RPMI8226 (cell line): Measurements from ENCODE around the gene CFAP126.
"Not testable (repeated sequence)": the region's sequence is repeated elsewhere in the genome, so short reads cannot be mapped to it uniquely, and the experiment has no call there.

Source experiments
- DNase-seq: peaks from one replicate; pipeline ENCODE4 v3.0.0-alpha.2; 2015

The CFAP126 gene

DNA sequence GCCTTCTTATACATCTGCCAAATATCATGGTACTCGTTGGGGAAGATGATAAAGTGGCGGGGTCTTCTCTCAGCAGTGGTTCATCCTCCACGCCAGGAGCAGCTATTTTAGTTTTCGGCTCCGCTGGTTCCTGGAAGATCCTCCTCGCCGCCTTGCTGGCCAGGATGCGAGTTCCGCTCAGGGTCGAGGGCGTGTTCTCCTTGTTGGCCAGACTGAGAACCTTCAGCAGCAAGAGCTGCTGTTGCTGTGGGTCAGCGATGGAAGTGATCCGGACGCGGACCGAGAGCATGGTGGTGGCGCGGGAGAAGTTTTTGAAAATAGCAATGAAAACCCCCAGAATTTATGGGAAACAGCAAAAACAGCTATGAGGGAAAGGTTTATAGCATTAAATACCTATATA lies 11.4 kb upstream of the CFAP126 start:
- peak; percentile 24 for DNase-seq

DNA sequence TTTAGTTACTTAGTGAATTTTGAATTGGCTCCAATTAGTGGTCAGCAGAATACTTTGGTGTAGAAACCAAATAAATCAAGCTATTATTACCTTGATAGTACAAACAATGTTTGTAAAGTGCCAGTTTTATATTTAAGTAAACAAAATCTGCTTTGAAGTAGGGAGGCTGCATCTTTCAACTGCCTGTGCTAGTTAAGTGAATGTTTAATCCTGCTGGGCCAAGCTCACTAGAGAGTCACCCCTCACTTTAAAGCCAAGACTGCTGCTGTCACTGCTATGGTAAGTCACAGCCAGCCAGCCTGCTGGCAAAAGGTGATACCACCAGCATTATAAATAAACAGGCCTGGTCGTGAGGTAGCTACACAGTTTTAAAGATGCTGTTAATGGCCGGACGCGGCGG lies 10.3 kb upstream of the CFAP126 start:
- no peak for DNase-seq

DNA sequence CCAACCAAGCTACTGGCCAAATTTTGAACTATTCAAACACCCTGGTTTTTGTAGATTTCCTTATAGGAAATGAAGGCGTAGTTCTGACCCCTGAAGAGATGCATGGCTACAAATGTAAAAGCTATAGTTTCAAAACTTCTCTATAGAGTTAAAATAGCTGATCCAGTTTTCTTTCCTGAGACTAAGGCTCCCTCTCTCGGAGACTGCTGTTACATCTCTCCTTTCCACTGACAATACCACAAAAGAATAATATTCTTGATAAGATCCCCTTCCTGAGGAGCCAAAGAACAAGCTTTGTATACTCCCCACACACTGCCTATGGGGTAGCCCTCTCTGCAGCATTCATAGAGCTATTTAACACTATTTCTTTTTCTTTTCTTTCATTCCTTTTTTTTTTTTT lies 6.7 kb upstream of the CFAP126 start:
- DNase-seq = peak; percentile 31

DNA sequence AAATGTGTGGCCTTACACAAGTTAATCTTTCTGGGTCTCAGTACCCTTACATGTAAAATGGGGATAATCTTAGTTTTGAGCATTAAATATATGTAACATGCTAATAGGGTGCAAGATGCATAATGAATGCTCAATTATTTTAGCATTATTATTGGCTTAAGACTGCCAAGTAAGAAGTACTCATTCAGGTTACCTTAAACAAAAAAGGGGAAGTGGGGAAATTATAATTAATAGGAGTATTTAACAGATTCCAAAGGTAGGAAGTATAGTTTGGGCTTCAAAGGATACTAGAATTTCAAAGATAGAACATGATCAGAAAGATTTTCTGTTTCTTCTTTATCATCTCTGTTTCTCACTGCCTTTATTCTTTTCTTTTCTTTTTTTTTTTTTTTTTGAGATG lies 5.8 kb upstream of the CFAP126 start:
- DNase-seq = no peak

DNA sequence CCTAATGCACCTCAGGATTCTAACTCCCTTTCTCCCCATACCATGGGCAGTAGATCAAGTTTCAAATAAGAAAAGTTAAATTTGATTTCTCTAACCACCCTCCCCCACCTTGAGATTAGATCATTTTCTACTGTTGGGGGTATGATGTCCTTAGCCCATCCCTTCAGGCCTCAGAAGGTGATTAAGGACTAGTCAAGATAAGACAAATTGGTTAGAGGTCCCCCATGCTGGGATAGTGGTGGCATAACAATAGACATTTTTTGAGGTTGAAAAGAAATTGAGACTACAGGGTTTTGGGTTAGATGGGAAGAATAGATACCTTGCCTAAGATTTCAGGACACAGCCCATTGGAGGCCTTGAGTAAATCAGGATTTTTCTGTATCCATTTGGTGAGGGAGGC lies 2.5 kb downstream of the CFAP126 start:
- DNase-seq = no peak

DNA sequence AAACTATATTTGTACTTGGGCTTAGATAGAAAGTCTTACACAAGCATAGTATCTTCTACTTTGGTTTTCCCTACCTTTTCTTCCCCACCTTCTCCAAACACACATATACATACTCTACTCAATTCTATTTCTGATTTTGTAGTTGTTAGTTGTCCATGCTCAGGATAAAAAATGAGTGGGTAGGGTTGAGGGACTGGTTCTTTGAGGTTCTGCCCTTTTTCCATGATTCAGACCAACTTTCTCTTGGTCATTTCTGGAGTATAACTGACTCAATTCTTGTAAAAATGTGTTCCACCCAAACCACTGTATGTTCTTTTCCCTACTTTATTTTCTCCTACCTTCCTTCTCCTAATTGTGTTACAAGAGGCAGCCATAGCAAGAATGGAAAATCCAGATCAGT lies 3.3 kb downstream of the CFAP126 start:
- no peak for DNase-seq

DNA sequence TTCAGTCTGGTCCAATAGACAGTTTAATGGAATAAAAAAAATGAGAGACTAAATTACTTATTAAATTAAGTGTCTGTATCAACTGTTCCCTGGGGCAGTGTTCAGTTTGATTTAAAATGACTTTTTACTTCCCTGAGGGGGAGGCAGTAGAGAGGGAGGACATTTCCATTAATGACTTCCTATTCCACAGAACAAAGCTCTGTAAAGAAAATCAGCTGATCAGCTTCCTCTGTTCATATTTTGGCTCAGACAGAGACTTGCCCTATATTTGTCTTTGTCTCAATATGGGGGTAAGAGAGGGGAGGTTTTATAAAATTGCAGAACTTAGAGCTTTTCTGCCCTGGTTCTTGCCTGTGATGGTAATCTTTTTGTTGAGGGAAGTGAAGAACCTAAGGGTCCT lies 8.4 kb downstream of the CFAP126 start:
- DNase-seq = no peak

DNA sequence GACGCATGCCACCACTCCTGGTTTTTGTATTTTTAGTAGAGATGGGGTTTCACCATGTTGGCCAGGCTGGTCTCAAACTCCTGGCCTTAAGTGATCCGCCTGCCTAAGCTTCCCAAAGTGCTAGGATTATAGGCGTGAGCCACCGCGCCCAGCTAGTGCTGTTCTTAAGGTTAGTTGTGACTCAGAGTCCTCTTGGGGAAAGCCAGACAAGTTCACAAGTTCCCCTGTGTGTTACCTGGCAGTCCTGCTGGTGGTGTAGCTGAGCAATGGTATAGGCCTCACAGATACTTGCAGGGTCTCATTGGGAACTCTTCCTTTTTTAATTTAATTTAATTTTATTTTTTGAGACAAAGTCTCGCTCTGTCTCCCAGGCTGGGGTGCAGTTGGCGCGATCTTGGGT lies 10.6 kb downstream of the CFAP126 start:
- no peak for DNase-seq

DNA sequence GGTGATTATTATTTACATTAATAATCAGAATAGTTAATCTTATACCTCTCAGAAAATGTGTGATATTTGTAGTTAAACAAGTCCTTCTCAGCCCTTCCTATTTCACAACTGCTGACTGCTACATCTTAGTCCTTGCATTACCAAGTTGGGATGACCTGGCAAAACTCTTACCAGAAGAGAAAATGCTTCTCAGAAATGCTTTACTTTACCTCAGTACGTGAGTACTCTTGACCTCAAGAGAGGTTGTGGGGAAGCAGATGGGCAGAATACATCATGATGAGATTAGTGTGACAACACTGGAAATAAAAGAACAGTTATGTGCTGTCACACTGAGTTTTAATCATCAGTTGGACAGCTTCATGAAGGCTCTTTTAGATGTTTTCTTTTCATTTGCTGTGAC lies 16.2 kb downstream of the CFAP126 start:
- DNase-seq = no peak

DNA sequence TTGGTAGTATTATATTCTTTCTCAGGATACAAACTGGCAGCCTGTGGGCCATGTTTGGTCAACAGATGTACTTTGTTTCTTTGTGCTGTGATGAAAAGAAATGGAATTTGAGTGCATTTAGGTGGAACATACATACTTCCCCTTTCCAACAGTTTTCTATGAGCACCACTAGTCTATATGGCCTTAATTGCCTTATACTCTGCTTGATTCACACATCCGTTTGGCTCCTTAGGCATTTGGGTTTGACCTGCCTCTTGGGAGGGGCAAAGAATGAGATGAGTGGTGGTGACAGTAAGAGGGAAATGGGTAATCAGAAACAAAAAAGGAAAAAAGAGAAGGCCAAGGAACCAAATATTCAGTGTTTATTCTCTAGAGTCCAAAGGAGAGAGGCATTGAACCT lies 17.0 kb downstream of the CFAP126 start:
- DNase-seq = no peak

DNA sequence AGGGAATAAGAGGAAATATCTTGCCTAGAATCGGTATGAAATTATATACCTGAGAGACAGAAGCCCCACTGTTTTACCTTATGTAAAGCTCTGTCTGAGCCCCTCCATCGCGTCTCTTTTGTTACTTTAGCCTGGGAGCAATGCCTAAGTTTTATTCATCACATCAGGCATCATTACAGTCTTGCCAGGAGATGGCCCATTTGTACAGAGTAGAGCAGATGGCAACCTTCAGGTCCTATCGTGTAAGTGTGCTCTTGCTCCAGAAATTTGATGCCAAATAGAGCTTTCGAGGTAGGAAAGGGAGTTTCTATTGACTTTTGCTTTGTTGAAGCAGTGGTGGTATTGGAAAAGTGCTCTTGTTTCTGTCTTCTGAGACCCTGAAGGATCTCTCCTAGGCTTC lies 24.9 kb downstream of the CFAP126 start:
- DNase-seq = no peak

DNA sequence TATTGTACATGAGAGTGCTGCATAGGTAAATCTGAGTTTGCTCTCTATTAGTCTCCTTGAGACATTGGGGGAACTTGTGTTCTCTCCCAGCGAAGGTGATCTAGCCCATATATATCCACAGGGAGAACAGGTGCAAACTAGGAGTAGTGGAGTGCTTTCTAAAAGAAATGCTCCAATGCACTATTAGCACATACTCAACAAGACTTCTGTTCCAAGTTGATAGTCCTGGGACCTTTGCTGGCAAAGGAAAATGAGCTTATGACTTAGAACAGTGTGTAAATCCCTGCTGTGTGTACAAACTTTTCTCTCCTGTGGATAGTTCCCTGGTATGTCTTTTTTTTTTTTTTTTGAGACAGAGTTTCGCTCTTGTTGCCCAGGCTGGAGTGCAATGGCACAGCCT lies 25.5 kb downstream of the CFAP126 start:
- DNase-seq = no peak

DNA sequence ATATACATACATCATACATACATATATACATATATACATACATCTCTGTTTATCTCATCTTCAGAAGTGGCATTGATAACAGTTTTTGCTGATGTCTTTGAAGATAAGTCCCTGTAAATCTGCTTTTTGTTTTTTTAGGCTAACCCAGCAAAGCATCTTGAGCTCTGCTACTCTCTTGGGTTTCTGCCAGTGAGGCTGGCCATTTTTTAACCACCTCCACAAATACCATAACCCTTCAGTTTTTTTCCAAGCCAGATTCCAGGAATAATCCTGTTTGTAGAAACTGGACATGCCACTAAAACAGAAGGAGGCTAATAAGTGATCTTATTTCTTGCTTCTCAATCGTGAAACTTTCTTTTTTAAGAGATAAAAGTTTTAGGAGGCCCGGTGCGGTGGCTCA lies 31.9 kb downstream of the CFAP126 start:
- no peak for DNase-seq

DNA sequence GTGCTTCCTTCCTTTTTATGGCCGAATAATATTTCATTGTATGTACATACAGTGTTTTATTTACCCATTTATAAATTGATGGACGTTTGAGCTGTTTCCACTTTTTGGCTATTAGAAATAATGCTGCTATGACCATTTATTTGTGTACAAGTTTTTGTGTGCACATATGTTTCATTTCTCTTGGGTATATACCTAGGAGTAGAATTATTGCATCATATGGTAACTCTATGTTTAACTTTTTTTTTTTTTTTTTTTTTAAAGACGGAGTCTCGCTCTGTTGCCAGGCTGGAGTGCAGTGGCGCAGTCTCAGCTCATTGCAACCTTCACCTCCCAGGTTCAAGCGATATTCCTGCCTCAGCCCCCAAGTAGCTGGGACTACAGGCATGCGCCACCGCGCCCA lies 34.5 kb downstream of the CFAP126 start:
- DNase-seq = no peak

DNA sequence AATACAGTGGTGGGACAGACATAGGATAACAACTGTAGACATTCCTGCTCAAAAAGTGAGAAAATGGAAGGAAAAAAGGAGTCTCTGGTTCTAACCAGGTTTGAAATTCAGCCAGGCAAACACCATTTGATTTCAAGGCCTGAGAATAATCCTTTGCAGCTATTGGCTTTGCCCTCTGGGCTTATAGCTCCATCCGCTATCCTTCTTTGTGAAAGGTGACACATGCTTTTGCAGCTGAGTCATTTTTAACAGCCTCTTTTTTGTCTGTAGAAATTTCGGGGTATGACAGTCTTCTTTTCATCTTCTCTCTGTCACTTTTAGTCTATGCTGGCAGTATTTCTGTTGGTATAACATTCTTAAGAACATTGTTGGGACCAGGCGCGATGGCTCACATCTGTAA lies 37.3 kb downstream of the CFAP126 start:
- DNase-seq = no peak

DNA sequence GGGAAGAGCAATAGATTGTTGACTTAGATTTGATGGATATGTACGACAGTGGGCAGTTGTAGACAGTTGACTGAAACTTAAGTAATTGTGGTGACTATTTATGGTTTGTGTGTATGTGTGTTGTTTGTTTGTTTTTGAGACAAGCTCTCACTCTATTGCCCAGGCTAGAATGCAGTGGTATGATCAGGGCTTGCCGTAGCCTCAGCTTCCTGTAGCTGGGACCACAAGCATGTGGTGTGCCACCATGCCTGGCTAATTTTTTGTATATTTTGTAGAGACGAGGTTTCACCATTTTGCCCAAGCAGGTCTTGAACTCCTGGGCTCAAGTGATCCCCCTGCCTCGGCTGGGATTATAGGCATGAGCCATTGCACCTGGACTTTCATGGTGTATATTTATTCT lies 43.7 kb downstream of the CFAP126 start:
- DNase-seq = no peak

DNA sequence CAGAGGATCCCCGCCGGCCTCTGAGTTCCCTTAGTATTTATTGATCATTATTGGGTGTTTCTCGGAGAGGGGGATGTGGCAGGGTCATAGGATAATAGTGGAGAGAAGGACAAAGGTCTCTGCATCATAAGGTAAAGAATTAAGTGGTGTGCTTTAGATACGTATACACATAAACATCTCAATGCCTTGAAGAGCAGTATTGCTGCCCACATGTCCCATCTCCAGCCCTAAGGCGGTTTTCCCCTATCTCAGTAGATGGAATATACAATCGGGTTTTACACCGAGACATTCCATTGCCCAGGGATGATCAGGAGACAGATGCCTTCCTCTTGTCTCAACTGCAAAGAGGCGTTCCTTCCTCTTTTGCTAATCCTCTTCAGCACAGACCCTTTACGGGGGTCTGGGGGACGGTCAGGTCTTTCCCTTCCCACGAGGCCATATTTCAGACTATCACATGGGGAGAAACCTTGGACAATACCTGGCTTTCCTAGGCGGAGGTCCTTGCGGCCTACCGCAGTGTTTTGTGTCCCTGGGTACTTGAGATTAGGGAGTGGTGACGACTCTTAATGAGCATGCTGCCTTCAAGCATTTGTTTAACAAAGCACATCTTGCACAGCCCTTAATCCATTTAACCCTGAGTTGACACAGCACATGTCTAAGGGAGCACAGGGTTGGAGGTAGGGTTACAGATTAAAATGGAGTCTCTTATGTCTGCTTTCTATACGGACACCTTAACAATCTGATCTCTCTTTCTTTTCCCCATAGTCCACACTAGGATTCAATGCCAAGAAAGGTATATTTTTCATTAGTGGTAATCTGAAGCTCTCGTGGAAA lies 51.6 kb downstream of the CFAP126 start:
- DNase-seq = not testable (repeated sequence)
